ENCODE results near the gene LSM7. TPM values are rescaled to one million over a fixed set of nuclear protein-coding genes. Genes with fewer than 3 reads are reported as not detected.

The LSM7 gene
- total and polyA plus RNA-seq, 9 of the 15 experiments (the other 6 are each of a cell fraction or from before 2014, with no cell fraction given), result 40.5 to 690 (median 265) TPM

DNA sequence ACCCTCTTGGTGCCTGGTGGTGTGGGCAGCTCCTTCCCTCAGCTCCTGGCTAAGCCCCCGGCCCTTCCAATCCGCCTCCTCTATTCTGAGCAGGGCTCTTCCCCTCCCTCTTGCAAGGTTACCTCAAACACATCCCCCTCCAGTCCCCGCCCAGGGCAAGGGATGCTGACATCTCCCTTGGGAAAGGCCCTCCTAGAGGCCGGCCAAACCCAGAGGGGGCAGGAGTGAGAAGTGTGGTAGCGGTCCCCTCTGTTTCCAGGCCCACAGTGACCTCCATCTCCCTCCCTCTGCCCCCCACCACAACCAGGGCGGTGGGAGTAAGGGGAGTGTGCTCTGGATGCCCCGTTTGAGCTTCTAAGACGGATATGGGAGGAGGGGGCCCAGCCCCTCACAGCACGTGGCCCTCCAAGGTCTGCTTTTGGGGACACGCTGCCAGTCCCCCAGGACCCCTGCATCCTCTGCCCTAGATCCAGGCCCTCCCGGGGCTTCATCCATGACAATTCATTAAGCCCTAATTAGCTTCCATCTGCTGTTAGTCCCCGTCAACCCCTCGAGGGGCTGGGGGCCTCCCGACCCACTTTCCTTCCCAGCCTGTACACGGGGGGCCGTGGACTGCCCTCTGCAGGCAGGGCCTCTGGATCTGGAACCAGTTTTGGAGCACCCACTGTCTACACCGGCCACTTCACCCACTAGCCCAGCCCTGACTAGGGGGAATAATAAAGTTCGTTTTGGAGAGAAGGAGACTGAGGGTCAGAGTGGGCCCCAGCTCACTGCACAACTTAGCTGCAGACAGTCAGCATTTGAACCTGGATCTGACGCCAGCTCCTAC, 22.7 kb downstream of the LSM7 start (continued):
- TF ChIP-seq, protein P1, sequence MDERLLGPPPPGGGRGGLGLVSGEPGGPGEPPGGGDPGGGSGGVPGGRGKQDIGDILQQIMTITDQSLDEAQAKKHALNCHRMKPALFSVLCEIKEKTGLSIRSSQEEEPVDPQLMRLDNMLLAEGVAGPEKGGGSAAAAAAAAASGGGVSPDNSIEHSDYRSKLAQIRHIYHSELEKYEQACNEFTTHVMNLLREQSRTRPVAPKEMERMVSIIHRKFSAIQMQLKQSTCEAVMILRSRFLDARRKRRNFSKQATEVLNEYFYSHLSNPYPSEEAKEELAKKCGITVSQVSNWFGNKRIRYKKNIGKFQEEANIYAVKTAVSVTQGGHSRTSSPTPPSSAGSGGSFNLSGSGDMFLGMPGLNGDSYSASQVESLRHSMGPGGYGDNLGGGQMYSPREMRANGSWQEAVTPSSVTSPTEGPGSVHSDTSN (CRISPR knock-in tag; IDR thresholded peaks at IDR 0.05; ENCODE audit: low read depth), result no peak
- TF ChIP-seq, protein P1 (tag; conservative IDR thresholded peaks at IDR 0.05; ENCODE audit: low read depth), result no peak
- TF ChIP-seq HDAC8 (tag; IDR thresholded peaks at IDR 0.05), result no peak
- no peak for TF ChIP-seq CCNT2 (IDR thresholded peaks at IDR 0.05; ENCODE audit: borderline replicate concordance, extremely low read depth, insufficient read length, low read depth, low read length)
- TF ChIP-seq, protein P2, sequence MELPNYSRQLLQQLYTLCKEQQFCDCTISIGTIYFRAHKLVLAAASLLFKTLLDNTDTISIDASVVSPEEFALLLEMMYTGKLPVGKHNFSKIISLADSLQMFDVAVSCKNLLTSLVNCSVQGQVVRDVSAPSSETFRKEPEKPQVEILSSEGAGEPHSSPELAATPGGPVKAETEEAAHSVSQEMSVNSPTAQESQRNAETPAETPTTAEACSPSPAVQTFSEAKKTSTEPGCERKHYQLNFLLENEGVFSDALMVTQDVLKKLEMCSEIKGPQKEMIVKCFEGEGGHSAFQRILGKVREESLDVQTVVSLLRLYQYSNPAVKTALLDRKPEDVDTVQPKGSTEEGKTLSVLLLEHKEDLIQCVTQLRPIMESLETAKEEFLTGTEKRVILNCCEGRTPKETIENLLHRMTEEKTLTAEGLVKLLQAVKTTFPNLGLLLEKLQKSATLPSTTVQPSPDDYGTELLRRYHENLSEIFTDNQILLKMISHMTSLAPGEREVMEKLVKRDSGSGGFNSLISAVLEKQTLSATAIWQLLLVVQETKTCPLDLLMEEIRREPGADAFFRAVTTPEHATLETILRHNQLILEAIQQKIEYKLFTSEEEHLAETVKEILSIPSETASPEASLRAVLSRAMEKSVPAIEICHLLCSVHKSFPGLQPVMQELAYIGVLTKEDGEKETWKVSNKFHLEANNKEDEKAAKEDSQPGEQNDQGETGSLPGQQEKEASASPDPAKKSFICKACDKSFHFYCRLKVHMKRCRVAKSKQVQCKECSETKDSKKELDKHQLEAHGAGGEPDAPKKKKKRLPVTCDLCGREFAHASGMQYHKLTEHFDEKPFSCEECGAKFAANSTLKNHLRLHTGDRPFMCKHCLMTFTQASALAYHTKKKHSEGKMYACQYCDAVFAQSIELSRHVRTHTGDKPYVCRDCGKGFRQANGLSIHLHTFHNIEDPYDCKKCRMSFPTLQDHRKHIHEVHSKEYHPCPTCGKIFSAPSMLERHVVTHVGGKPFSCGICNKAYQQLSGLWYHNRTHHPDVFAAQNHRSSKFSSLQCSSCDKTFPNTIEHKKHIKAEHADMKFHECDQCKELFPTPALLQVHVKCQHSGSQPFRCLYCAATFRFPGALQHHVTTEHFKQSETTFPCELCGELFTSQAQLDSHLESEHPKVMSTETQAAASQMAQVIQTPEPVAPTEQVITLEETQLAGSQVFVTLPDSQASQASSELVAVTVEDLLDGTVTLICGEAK (IDR thresholded peaks at IDR 0.05), result peak; percentile 71
- TF ChIP-seq, protein P2 (CRISPR knock-in tag; IDR thresholded peaks at IDR 0.05), result peak; percentile 54; the same call in 1 of the 2 replicates
- no peak for TF ChIP-seq TFAM (CRISPR knock-in tag; conservative IDR thresholded peaks at IDR 0.05)
- TF ChIP-seq ZFP36 (IDR thresholded peaks at IDR 0.05; ENCODE audit: low read depth, low read length, partially characterized antibody), result peak; percentile 5
- TF ChIP-seq MAFF (IDR thresholded peaks at IDR 0.05; ENCODE audit: low read length), result no peak
- TF ChIP-seq, protein P3, sequence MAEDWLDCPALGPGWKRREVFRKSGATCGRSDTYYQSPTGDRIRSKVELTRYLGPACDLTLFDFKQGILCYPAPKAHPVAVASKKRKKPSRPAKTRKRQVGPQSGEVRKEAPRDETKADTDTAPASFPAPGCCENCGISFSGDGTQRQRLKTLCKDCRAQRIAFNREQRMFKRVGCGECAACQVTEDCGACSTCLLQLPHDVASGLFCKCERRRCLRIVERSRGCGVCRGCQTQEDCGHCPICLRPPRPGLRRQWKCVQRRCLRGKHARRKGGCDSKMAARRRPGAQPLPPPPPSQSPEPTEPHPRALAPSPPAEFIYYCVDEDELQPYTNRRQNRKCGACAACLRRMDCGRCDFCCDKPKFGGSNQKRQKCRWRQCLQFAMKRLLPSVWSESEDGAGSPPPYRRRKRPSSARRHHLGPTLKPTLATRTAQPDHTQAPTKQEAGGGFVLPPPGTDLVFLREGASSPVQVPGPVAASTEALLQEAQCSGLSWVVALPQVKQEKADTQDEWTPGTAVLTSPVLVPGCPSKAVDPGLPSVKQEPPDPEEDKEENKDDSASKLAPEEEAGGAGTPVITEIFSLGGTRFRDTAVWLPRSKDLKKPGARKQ (CRISPR knock-in tag; IDR thresholded peaks at IDR 0.05), result no peak
- TF ChIP-seq SIN3A (IDR thresholded peaks at IDR 0.05; ENCODE audit: borderline replicate concordance in 2 of 2, control insufficient read depth in 1 of 2, low read depth in 2 of 2, low read length in 2 of 2), result no peak

All from K562 (cell line).